Caki2 (cell line): ENCODE data around the gene POLR1E. TPM values are rescaled to one million over a fixed set of nuclear protein-coding genes. Genes with fewer than 3 reads are reported as not detected.

ENCODE experiments used
- DNase-seq: peaks from one replicate; pipeline ENCODE4 v3.0.0-alpha.2; 2015; ENCODE audit warnings: low read depth
- in situ Hi-C: cut with HindIII; loops from 2 replicates; pipeline ENCODE4 v1.10.0; 2016; ENCODE audit warnings: low sequenced_read_pairs, low pct_unique_long_range_greater_than_20kb, mixed read lengths
- total RNA-seq: library from RNA; depleted of rRNA; stranded (reverse); fragments of >200 nt; shearing (Covaris generic); gene quantifications from 2 replicates; pipeline ENCODE4 v1.2.3, GENCODE V29; 2014; ENCODE audit warnings: low replicate concordance

Gene POLR1E
- total RNA-seq, 1 experiment from 2014 or later = 23.8 TPM

- in situ Hi-C loops = no loop called here
Observed at GRCh38 chr9:37517923-37518322, 32.2 kb downstream of the POLR1E start.

GRCh38 chr9:37520641-37521040 lies 34.9 kb downstream of the POLR1E start:
- in situ Hi-C loops = no loop called here
- no peak for DNase-seq

More at GRCh38 chr9:37517923-37518322, 32.2 kb downstream of the POLR1E start:
- DNase-seq = no peak

- in situ Hi-C loops = no loop called here
- no peak for DNase-seq
Observed at GRCh38 chr9:37521111-37521510, 35.4 kb downstream of the POLR1E start.

- no peak for DNase-seq
- in situ Hi-C loops = no loop called here
Observed at GRCh38 chr9:37522971-37523370, 37.2 kb downstream of the POLR1E start.

- no peak for DNase-seq
- in situ Hi-C loops = no loop called here
Observed at GRCh38 chr9:37523916-37524315, 38.2 kb downstream of the POLR1E start.

- no peak for DNase-seq
Observed at GRCh38 chr9:37528652-37529471, 43.1 kb downstream of the POLR1E start.

GRCh38 chr9:37531699-37532098 lies 46.0 kb downstream of the POLR1E start:
- in situ Hi-C loops = no loop called here
- no peak for DNase-seq

More at GRCh38 chr9:37528652-37529471, 43.1 kb downstream of the POLR1E start:
- in situ Hi-C loops = no loop called here

- in situ Hi-C loops = no loop called here
- DNase-seq = no peak
Observed at GRCh38 chr9:37534412-37534811, 48.7 kb downstream of the POLR1E start.

- in situ Hi-C loops = no loop called here
- no peak for DNase-seq
Observed at GRCh38 chr9:37534901-37535300, 49.2 kb downstream of the POLR1E start.

- DNase-seq = no peak
- in situ Hi-C loops = no loop called here
Observed at GRCh38 chr9:37538099-37538498, 52.4 kb downstream of the POLR1E start.

- in situ Hi-C loops = no loop called here
Observed at GRCh38 chr9:37539634-37540033, 53.9 kb downstream of the POLR1E start.

GRCh38 chr9:37540634-37541033 lies 54.9 kb downstream of the POLR1E start:
- in situ Hi-C loops = no loop called here
- DNase-seq = no peak

More at GRCh38 chr9:37539634-37540033, 53.9 kb downstream of the POLR1E start:
- DNase-seq = no peak

- no peak for DNase-seq
- in situ Hi-C loops = no loop called here
Observed at GRCh38 chr9:37541465-37541864, 55.7 kb downstream of the POLR1E start.

- in situ Hi-C loops = no loop called here
Observed at GRCh38 chr9:37542488-37542887, 56.7 kb downstream of the POLR1E start.

GRCh38 chr9:37542895-37543294 lies 57.1 kb downstream of the POLR1E start:
- DNase-seq = no peak
- in situ Hi-C loops = no loop called here

More at GRCh38 chr9:37542488-37542887, 56.7 kb downstream of the POLR1E start:
- no peak for DNase-seq

- in situ Hi-C loops = no loop called here
- DNase-seq = no peak
Observed at GRCh38 chr9:37543468-37543867, 57.7 kb downstream of the POLR1E start.

- in situ Hi-C loops = no loop called here
- no peak for DNase-seq
Observed at GRCh38 chr9:37547328-37547878, 61.7 kb downstream of the POLR1E start.

GRCh38 chr9:37549527-37549926 lies 63.8 kb downstream of the POLR1E start:
- in situ Hi-C loops = no loop called here
- DNase-seq = no peak

- in situ Hi-C loops = no loop called here
- no peak for DNase-seq
Observed at GRCh38 chr9:37550781-37551180, 65.0 kb downstream of the POLR1E start.

GRCh38 chr9:37551468-37551867 lies 65.7 kb downstream of the POLR1E start:
- in situ Hi-C loops = no loop called here
- no peak for DNase-seq
